GM12878 (cell line): ENCODE data around the gene LRRC8D. TPM values are rescaled to one million over a fixed set of nuclear protein-coding genes. Genes with fewer than 3 reads are reported as not detected.

Experiments
- ATAC-seq: fragments of 200-7000 bp; cut with Tn5 transposase; 3 replicates; pipeline ENCODE4 v1.9.1; 2020; ENCODE audit warnings: mild to moderate bottlenecking, moderate library complexity
- BruUV-seq: library from RNA; stranded (reverse); fragments of 400-500 nt; replicated peaks from 2 replicates; lab custom pipeline; 2021; lab: Mats Ljungman, UMichigan
- CTCF ChIA-PET: fragments of 300-600 bp; sonication (Branson Sonifier 250); formaldehyde crosslinking; extraction: SDS; loops from one replicate; lab custom pipeline; 2021; ENCODE audit warnings: inconsistent platforms; lab: Yijun Ruan, JAX
- POLR2A ChIA-PET: fragments of 350-600 bp; formaldehyde crosslinking; extraction: SDS; loops from one replicate; lab custom pipeline; 2021; ENCODE audit warnings: inconsistent platforms; lab: Charles Lee
- RAD21 ChIA-PET: fragments of 300-600 bp; sonication (Branson Sonifier 250); formaldehyde crosslinking; loops from one replicate; lab custom pipeline; 2023; ENCODE audit warnings: antibody characterized with exemption; ENCODE audit not compliant: unreplicated experiment; lab: Charles Lee
- SMC1A ChIA-PET: fragments of 300-600 bp; sonication (Branson Sonifier 250); formaldehyde crosslinking; loops from one replicate; lab custom pipeline; 2023; ENCODE audit not compliant: unreplicated experiment, uncharacterized antibody; lab: Charles Lee
- DNase-seq: peaks from one replicate; pipeline ENCODE4 v3.0.0-alpha.2; 2011; ENCODE audit warnings: low read depth, low spot score
- FAIRE-seq: peaks from 3 replicates; lab custom pipeline; 2011; peaks lifted over from hg19 to GRCh38; lab: Jason Lieb, UNC
- H2AFZ ChIP-seq: 2 replicates; pipeline ENCODE4 v1.6.0; 2011; ENCODE audit warnings: low read depth, low read length, control low read depth; ENCODE audit not compliant: control insufficient read depth
- H3K27ac ChIP-seq: 2 replicates; pipeline ENCODE4 v1.5.1; 2011; ENCODE audit warnings: control low read depth; ENCODE audit not compliant: control insufficient read depth, insufficient read depth
- H3K27me3 ChIP-seq, 2 experiments: replicated peaks in 1 of 2; 2 replicates each; pipeline versions ENCODE4 v1.6.0 to v1.6.1; 2011; ENCODE audit warnings: low read length in 1 of 2; ENCODE audit not compliant: control insufficient read depth in 2 of 2, insufficient read depth in 2 of 2
- H3K36me3 ChIP-seq, 2 experiments: 2 replicates each; pipeline ENCODE4 v1.5.1; 2011; ENCODE audit warnings: low read length in 1 of 2; ENCODE audit not compliant: control insufficient read depth in 2 of 2, insufficient read depth in 2 of 2
- H3K4me1 ChIP-seq: 2 replicates; pipeline ENCODE4 v1.6.1; 2011; ENCODE audit warnings: mild to moderate bottlenecking, low read length, moderate library complexity, mixed read lengths; ENCODE audit not compliant: control insufficient read depth, insufficient read depth
- H3K4me2 ChIP-seq: 2 replicates; pipeline ENCODE4 v1.6.0; 2011; ENCODE audit warnings: control low read depth; ENCODE audit not compliant: control insufficient read depth, insufficient read depth
- H3K4me3 ChIP-seq: fragments of 200-600 bp; sonication (generic); 2 replicates; pipeline ENCODE4 v1.5.1; 2016
- H3K79me2 ChIP-seq: 2 replicates; pipeline ENCODE4 v1.6.0; 2011; ENCODE audit warnings: low read length; ENCODE audit not compliant: control insufficient read depth, insufficient read depth
- H3K9ac ChIP-seq: 2 replicates; pipeline ENCODE4 v1.8.0; 2011; ENCODE audit warnings: low read length, control low read depth, mixed read lengths; ENCODE audit not compliant: control insufficient read depth, insufficient read depth
- H3K9me3 ChIP-seq: replicated peaks from 3 replicates; pipeline ENCODE4 v1.5.1; 2011; ENCODE audit warnings: mild to moderate bottlenecking, low read length; ENCODE audit not compliant: control insufficient read depth, insufficient read depth
- H4K20me1 ChIP-seq: 2 replicates; pipeline ENCODE4 v1.6.0; 2011; ENCODE audit not compliant: control insufficient read depth, insufficient read depth
- ASH2L ChIP-seq: fragments of 300-600, 200-600 bp; sonication (generic); IDR thresholded peaks from 2 replicates; pipeline ENCODE4 v1.6.1; 2017; ENCODE audit warnings: low read depth, mild to moderate bottlenecking, borderline replicate concordance
- BACH1 ChIP-seq: fragments of 450-650 bp; IDR thresholded peaks from 2 replicates; pipeline ENCODE4 v1.6.1; 2017; ENCODE audit warnings: mild to moderate bottlenecking, borderline replicate concordance
- FOXM1 ChIP-seq: IDR thresholded peaks from 2 replicates; pipeline ENCODE4 v1.6.1; 2012; ENCODE audit warnings: low read depth, mild to moderate bottlenecking, inconsistent platforms, low read length, moderate library complexity
- PAX8 ChIP-seq: fragments of 450-650 bp; IDR thresholded peaks from 2 replicates; pipeline ENCODE4 v1.6.1; 2017; ENCODE audit warnings: mild to moderate bottlenecking, moderate library complexity
- TCF3 ChIP-seq: IDR thresholded peaks from 2 replicates; pipeline ENCODE4 v1.6.1; 2012; ENCODE audit warnings: low read depth, mild to moderate bottlenecking, low read length, borderline replicate concordance; ENCODE audit not compliant: insufficient read depth
- ZNF622 ChIP-seq: fragments of 450-650 bp; IDR thresholded peaks from 2 replicates; pipeline ENCODE4 v1.6.1; 2017; ENCODE audit warnings: mild to moderate bottlenecking, inconsistent platforms
- ZZZ3 ChIP-seq: IDR thresholded peaks from 2 replicates; pipeline ENCODE4 v1.6.1; 2011; ENCODE audit warnings: low read depth; ENCODE audit not compliant: control insufficient read depth, insufficient read length
- WGBS: methylation state at CpG from one replicate; pipeline ENCODE4 v1.1.6; 2016; ENCODE audit warnings: low lambda C conversion rate; ENCODE audit not compliant: insufficient replicate concordance, insufficient coverage; ENCODE audit errors: missing lambda C conversion rate; 5-methylcytosine and 5-hydroxymethylcytosine counted together
- in situ Hi-C: fragments of 300-500 bp; cut with MboI; formaldehyde crosslinking; loops from 9 replicates; pipeline ENCODE4 v1.14.3; 2018; ENCODE audit warnings: mixed read lengths
- intact Hi-C: fragments of 100-400 bp; cut with micrococcal nuclease; formaldehyde crosslinking; loops from one replicate; pipeline ENCODE4 v1.14.2; 2022; ENCODE audit not compliant: unreplicated experiment
- polyA plus RNA-seq, 11 experiments: library from polyadenylated mRNA; depleted of rRNA in 4 of 11; unstranded in 6 of 11; stranded (reverse) in 5 of 11; fragments of >200 nt; fragmentation: Nextera tagmentation in 4 of 11; fragmentation: Illumina TruSeq in 1 of 11; extraction: Ambion mirVana in 4 of 11; extraction: Trizol in 1 of 11; gene quantifications; 1 replicate in 1 of 11; 2 replicates in 10 of 11; pipeline versions ENCODE4 v1.2.1 to v1.2.3, GENCODE V29; 2011 to 2016; ENCODE audit warnings: inconsistent platforms in 2 of 11, missing spikeins in 2 of 11, low read depth in 1 of 11
- total RNA-seq, 4 experiments: library from RNA; depleted of rRNA in 3 of 4; stranded (reverse); fragments of >200 nt in 3 of 4; fragmentation: Illumina TruSeq in 1 of 4; extraction: Trizol in 1 of 4; gene quantifications; 2 replicates each; pipeline versions ENCODE4 v1.2.1 to v1.2.3, GENCODE V29; 2013 to 2021
- TF ChIP-seq, protein P1 (sequence below): fragments of 450-650 bp; IDR thresholded peaks from 2 replicates; pipeline ENCODE4 v1.6.1; 2016; ENCODE audit warnings: mild to moderate bottlenecking
- TF ChIP-seq, protein P2 (sequence below): IDR thresholded peaks from 2 replicates; pipeline ENCODE4 v1.6.1; 2011; ENCODE audit warnings: borderline replicate concordance, low read depth, mild to moderate bottlenecking, moderate library complexity, mixed read lengths, low read length; ENCODE audit not compliant: insufficient read depth; ENCODE audit errors: extremely low read length
- TF ChIP-seq, protein P3 (sequence below): IDR thresholded peaks from 2 replicates; pipeline ENCODE4 v1.6.1; 2011; ENCODE audit warnings: low read depth, low read length, improper control_type of control experiment, borderline replicate concordance

LRRC8D gene
- total and polyA plus RNA-seq, 10 of the 15 experiments (the other 5 are each of a cell fraction or from before 2014, with no cell fraction given), result 5.6 to 44.1 (median 26.8) TPM

DNA sequence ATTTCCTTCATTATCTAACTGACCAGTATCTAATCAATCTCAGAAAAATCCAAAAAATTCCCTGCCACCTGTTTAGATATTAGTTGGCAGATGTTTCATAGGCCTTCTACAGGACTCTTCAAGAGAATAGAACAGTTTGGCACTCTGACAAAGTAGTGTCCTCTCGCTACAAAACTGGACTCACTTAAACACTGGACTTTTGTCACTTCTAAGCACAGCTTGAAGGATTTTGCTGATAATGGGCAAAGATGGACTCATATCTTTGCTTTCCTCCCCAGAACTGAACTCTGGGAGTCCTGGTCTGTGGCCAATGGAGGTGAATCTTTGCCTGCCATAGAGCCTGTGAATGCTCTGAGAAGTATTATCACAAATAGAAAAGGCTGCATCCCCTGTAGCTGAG is 115.9 kb downstream of the LRRC8D start:
- FAIRE-seq (no peak), DNase-seq (no peak), ATAC-seq (no peak)
- no TSS peak for BruUV-seq
- POLR2A ChIA-PET, result no interaction called here
- Histone ChIP-seq H3K4me1 (peaks cover 8% of the 10 kb centered on the region), H3K27me3 (no peaks in the 10 kb centered on the region), H3K9ac (no peak overlapping the region), H3K4me3 (no peak overlapping the region), H2AFZ (no peak overlapping the region), H4K20me1 (no peaks in the 10 kb centered on the region), H3K79me2 (no peaks in the 10 kb centered on the region), H3K4me2 (no peak overlapping the region), H3K36me3 (peaks cover 3 to 13% of the 10 kb centered on the region in 2 experiments; a peak in 3 of 4 replicates), H3K9me3 (no peaks in the 10 kb centered on the region), H3K27ac (no peak overlapping the region)
- SMC1A ChIA-PET, result interaction anchor here (1.0 to 1.1 kb wide), 2 partner anchors 21 to 35 kb away, joined by 3 read pairs; no protein-coding TSS in a partner anchor
- CTCF ChIA-PET, result interaction anchor here (0.8 to 0.9 kb wide), 2 partner anchors 17 to 132 kb away, joined by 3 read pairs; no protein-coding TSS in a partner anchor
- RAD21 ChIA-PET, result no interaction called here
- intact Hi-C loops, result no loop called here
- in situ Hi-C loops, result no loop called here
- TF ChIP-seq TCF3, result no peak
- TF ChIP-seq ZNF622, result no peak
- TF ChIP-seq FOXM1, result no peak
- TF ChIP-seq PAX8, result no peak
- TF ChIP-seq ASH2L, result no peak
- TF ChIP-seq, protein P1, sequence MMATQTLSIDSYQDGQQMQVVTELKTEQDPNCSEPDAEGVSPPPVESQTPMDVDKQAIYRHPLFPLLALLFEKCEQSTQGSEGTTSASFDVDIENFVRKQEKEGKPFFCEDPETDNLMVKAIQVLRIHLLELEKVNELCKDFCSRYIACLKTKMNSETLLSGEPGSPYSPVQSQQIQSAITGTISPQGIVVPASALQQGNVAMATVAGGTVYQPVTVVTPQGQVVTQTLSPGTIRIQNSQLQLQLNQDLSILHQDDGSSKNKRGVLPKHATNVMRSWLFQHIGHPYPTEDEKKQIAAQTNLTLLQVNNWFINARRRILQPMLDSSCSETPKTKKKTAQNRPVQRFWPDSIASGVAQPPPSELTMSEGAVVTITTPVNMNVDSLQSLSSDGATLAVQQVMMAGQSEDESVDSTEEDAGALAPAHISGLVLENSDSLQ, result no peak
- no peak for TF ChIP-seq BACH1
- no peak for TF ChIP-seq ZZZ3
- TF ChIP-seq, protein P2, sequence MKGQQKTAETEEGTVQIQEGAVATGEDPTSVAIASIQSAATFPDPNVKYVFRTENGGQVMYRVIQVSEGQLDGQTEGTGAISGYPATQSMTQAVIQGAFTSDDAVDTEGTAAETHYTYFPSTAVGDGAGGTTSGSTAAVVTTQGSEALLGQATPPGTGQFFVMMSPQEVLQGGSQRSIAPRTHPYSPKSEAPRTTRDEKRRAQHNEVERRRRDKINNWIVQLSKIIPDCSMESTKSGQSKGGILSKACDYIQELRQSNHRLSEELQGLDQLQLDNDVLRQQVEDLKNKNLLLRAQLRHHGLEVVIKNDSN, result no peak
- TF ChIP-seq, protein P3, sequence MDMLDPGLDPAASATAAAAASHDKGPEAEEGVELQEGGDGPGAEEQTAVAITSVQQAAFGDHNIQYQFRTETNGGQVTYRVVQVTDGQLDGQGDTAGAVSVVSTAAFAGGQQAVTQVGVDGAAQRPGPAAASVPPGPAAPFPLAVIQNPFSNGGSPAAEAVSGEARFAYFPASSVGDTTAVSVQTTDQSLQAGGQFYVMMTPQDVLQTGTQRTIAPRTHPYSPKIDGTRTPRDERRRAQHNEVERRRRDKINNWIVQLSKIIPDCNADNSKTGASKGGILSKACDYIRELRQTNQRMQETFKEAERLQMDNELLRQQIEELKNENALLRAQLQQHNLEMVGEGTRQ, result no peak
- WGBS, result 100% methylated on average over 1 of the region's 1 CpG
